Right ventricle myocardium inferior (tissue), 1 donor: ENCODE measurements around the gene DYDC2. TPM values are rescaled to one million over a fixed set of nuclear protein-coding genes. Genes with fewer than 3 reads are reported as not detected.
"Not testable (repeated sequence)": the region's sequence is repeated elsewhere in the genome, so short reads cannot be mapped to it uniquely, and the experiment has no call there.

Source experiments
- ATAC-seq: fragments of 200-7000 bp; cut with Tn5 transposase; one replicate; pipeline ENCODE4 v1.9.1; 2020; ENCODE audit warnings: mild to moderate bottlenecking, moderate library complexity
- DNase-seq: peaks from one replicate; pipeline ENCODE4 v3.0.0; 2021; ENCODE audit errors: missing footprints
- intact Hi-C: fragments of 100-400 bp; cut with DNase I; formaldehyde crosslinking; loops from one replicate; pipeline ENCODE4 v1.11.0; 2022
- total RNA-seq: library from RNA; stranded (reverse); fragmentation: NEBNext Ultra II Directional; extraction: Animal tissue kit (Norgen Biotek cat#: 25700); gene quantifications from one replicate; pipeline ENCODE4 v1.2.1, GENCODE V29; 2021
- donor health status: DM: no; HTN: yes; CAD: no; lungs with severe emphysema.

Gene DYDC2
- total RNA-seq, 1 donor from 2014 or later, result not detected

DNA sequence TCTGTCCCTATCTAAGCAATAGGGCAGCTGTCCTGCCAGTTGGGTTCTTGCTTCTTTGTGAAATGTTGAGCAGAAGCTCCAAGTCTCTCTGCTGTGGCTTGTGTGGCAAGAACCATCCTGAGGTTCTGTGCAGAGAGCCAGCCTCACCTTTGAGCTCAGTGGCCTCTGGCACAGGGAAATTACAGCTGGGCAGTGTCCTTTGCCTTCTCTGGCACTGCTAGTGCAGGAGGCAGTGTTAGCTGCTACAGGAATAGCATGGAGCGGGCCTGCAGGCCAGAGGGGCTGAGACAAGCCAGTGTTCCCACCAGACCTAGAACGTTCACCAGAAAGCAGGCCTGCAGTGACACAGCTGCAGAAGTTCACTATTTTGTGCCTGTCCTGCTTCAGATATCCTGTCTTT lies 53.5 kb downstream of the DYDC2 start:
- peak; percentile 61 for ATAC-seq
- no peak for DNase-seq
- intact Hi-C loops, result no loop called here

DNA sequence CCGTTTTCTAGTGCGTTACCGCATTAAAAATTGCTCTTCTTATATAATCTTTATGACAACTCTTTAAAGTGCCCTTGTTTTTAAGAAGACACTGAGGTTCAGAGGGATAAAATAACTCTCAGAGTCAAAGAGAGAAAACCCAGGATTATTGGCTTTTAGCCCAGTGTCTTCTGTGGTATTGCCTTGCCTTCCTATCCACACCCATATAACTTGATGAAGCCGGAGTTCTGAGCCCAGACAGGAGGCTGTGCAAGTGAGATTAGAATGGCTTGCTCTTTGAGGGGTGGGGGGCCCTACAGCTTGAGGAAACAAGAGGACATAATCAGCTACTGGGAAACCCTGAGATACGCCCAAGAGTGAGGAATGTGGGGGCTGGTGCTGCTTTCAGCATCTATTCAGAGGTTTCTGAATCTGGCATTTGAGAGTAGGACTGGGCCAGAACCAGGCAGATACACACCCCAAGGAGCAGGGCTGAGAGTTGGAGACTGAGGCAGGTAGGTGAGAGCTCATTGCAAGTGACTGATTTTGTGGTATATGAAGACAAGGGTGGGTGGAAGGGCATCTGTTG lies 54.1 kb downstream of the DYDC2 start:
- intact Hi-C loops, result no loop called here
- ATAC-seq, result no peak
- no peak for DNase-seq

DNA sequence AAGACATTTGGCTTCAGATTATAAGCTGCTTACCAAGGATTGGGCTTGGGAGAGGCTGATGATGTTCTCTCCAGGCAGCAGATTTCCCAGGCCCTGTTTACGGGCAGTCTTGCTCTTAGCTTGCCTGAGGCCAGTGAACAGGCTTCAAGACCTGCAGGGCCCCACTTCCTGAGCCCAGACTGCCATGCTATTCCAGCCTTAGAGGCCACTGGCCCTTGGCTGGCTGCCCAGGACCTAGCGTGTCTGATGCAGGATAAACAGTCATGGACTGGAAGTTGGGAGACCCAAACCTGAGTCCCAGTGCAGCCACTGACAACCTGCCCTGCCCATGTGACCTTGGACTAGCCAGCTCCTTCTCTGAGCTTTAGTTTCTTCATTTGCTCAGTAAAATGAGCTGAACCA lies 54.7 kb downstream of the DYDC2 start:
- ATAC-seq, result no peak
- DNase-seq, result peak; percentile 81
- intact Hi-C loops, result no loop called here

DNA sequence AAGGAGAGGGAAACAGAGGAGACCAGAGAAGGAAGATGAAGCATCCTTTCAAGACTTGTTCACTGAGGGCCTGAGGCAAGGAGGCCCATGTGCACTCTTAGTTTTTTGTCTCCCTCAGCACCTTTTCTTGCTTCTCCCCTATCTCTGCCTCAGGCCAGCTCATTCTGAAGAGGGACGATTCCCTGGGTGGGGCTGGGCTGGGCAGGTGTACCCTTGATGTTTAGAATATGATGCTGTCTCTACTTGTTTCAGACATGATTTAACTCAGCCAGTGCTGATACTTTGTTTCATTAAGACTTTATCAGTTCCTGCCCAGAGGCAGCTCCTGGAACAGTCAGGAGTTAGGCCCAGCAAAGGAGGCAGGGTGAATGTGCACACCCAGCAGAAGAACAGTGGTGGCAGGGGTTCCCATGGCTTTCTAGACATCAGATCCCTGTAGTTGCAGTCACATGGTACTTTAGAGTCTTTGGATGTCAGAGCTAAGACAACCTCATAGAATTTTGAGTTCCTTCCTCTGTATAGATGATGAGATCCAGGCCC lies 55.2 kb downstream of the DYDC2 start:
- DNase-seq, result no peak
- intact Hi-C loops, result no loop called here
- ATAC-seq, result no peak

DNA sequence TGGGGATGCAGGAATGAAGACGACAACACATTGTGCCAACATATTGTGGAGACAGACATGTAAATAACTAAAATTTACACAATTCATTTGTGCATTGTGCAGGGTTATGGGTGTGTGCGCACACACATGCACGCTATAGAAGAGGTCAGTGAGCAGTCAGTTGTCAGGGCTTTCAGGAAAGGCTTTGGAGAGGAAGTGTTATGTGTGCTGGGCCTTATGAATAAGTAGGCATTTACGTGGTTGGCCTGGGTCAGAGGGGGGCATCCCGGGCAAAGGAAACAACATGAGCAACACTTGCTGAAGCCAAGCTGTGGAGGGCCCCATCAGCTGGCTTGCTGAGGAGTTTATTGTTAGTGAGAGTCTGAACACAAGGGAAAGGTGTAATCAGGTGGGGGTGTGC lies 55.9 kb downstream of the DYDC2 start:
- no peak for ATAC-seq
- DNase-seq, result no peak
- intact Hi-C loops, result no loop called here

DNA sequence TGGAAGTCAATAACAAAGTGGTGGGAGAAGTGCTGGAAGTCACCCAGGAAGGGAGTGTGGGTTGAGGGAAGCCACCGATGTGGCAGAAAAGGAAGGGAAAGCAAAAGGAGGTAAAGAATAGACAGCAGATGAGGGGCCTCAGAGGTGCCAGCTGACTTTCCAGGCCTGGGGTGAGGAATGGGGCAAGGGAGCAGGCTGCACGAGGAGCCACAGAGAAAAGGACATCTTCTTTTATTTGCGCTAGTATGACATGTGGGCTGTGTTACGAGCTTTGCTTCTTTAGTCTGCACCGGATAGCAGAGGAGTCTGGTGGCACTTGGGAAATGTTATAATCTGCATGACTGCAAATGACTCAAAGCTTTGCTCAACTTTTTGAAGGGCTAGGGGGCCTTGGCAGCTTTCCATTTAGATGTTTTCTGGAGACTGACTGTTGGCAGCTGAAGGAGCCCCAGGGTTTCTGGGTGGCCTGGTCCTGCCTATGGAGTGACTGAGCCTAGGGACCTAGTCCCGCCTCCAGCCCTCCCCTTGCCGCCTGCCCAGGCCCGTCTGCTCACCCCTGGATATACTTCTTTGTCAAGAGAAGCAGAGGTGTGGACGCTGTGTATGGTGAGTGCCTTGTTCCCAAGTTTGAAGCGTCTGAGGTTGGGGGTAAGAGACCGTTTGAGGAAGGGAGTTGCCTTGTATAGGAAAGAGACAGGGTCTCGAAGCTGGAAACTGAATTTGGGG lies 56.9 kb downstream of the DYDC2 start:
- ATAC-seq, result no peak
- DNase-seq, result no peak

DNA sequence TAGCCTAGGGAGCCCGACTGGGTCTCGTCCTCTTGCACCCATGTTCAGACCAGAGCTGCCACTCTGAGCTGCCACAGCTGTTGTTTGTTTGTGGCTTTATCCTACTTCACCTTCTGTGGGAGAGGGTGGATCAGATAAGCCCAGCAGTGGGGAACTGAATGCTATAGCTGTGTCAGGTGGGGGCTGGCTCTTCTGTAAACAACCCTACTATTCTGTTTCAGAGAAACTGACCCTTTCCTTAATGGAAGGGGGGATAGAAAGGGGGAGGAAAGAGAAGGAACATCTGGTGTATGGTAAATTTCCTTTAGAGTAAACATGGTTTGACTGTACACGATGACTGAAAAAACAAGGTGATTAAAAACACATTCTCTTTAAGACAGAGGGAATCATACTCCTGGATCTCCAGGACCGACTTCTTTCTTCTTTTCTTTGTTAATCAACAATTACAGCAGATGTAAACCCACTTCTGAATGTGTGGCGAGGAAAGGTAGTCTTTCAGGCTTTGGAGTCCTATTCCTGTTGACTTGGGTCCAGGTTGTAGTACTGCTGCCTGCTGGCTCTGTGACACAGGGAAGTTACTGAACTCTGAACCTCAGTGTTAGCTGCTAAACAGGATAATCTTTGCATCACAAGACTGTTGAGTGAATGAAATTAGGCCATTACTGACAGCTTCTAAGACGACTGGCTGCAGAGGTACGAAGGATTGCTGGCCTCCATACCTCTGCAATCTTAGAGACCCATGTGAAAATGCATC lies 57.7 kb downstream of the DYDC2 start:
- no peak for DNase-seq
- intact Hi-C loops, result no loop called here
- ATAC-seq, result no peak

More for the DNA sequence above, 56.9 kb downstream of the DYDC2 start:
- intact Hi-C loops, result no loop called here

DNA sequence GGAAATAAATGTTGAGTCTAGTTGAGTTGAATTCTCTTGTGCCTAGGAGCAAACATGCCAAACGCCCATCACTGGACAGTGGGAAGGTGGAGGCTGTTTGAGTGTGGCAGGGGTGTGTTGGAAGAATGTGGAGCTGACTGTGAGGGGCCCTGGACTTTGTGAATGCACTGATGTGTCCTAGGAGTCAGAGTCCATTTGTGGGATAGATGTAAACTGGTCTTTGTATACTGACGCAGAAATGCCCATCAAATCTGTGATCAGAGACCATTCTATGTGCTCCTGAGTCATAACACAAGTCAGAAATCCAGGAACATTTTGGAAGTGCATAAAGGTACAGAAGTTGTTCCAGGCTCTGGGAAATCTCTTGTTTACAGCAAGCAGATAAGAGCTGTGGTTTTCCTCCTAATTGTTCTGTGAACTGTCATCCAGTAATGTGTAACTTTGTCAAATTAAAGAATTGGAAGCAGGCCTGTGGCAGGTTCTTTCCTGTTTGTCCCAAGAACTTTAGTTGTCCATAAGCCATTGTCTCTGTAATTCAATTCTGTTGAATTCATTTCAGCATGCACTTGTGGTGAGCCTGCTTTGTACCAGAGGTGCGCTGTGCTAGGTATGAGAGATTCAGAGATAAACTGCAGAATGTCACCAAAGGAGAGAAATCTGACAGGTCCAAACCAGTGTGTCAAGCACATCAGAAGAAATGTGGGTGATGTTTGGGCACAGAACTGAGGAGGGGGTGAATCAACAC lies 59.3 kb downstream of the DYDC2 start:
- ATAC-seq (peak; percentile 20), DNase-seq (no peak)
- intact Hi-C loops, result no loop called here

DNA sequence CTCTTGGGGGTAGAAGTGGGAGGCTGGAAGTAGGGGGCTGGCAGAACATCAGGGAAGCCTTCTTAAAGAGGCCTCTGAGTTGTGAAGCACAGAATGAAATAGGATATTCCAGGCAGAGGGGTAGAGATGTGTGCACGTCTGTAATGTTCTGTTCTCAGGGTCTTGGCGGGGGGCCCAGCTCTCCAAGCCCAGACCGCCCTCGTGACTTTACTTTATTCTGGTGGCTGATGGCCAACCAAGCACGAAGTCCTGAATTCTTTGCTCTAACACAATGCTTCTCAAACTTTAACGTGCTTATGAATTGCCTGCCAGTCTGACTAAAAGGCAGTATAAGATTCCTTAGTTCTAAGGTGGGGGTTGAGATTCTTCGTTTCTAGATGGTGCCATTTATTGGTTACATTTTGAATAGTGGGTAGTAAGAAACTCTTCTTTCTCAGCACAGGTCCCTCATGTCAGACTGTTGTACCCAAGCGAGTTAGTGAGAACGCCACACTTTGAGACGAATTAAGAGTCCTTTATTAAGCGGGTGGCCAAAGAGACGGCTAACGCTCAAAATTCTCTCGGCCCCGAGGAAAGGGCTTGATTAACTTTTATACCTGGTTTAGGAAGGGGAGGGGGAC lies 60.0 kb downstream of the DYDC2 start:
- DNase-seq (peak; percentile 80), ATAC-seq (peak; percentile 91)
- intact Hi-C loops, result no loop called here

DNA sequence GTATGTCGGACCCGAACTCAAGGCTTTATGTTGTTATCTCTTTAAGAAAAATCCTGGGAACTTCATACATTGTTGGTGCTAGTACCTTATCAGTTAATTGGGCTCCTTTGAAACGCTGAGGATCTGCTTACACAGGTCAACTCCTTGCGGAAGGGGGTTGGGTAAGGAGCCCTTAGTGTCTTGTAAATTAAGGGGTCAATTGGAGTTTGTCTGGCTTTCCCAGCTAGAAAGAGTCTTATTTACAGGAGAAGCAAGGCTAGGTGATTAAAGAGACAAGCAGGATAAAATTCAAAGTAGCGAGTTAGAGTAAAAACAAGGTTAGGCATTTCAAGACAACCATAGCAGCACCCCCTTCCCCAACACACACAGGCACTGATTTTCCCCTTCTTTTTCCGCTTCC lies 60.7 kb downstream of the DYDC2 start:
- ATAC-seq, intact Hi-C loops, DNase-seq: not testable (repeated sequence)

Other genes with a start within 250 kb of the DYDC2 start
- gene PLAC9, start 224.1 kb upstream of the DYDC2 start, total RNA-seq, result 45.2 TPM
- gene ANXA11, start 151.2 kb upstream of the DYDC2 start, total RNA-seq, result 420 TPM
- 0.19 TPM for gene MAT1A, start 67.1 kb upstream of the DYDC2 start, total RNA-seq
- gene DYDC1, start within 50 bp of the DYDC2 start, total RNA-seq, result not detected
- 102 TPM for gene PRXL2A, start 51.8 kb downstream of the DYDC2 start, total RNA-seq
- gene TSPAN14, start 97.5 kb downstream of the DYDC2 start, total RNA-seq, result 38.7 TPM
- gene SH2D4B, start 181.1 kb downstream of the DYDC2 start, total RNA-seq, result not detected